AG04449 (cell line): Measurements from ENCODE around the gene SMIM38.

Experiments used
- CTCF ChIA-PET: fragments of 350-600 bp; formaldehyde crosslinking; extraction: SDS; loops from one replicate; lab custom pipeline; 2021; ENCODE audit warnings: antibody characterized with exemption; lab: Yijun Ruan, JAX
- POLR2A ChIA-PET: fragments of 400-600, 350-600 bp; formaldehyde crosslinking; extraction: SDS; loops from one replicate; lab custom pipeline; 2020; ENCODE audit warnings: antibody characterized with exemption, inconsistent platforms; lab: Yijun Ruan, JAX
- DNase-seq: peaks from one replicate; pipeline ENCODE4 v3.0.0-alpha.2; 2010; ENCODE audit warnings: low read depth, low spot score
- H3K4me3 ChIP-seq: 2 replicates; pipeline ENCODE4 v1.5.1; 2011; ENCODE audit warnings: low read depth, mild to moderate bottlenecking, control low read depth, low read length
- CTCF ChIP-seq: IDR thresholded peaks from one replicate; pipeline ENCODE4 v1.5.1; 2011; ENCODE audit warnings: mild to moderate bottlenecking, moderate library complexity, low read length, control low read depth, inconsistent platforms; ENCODE audit not compliant: insufficient read depth; ENCODE audit errors: missing control alignments

Gene SMIM38

DNA sequence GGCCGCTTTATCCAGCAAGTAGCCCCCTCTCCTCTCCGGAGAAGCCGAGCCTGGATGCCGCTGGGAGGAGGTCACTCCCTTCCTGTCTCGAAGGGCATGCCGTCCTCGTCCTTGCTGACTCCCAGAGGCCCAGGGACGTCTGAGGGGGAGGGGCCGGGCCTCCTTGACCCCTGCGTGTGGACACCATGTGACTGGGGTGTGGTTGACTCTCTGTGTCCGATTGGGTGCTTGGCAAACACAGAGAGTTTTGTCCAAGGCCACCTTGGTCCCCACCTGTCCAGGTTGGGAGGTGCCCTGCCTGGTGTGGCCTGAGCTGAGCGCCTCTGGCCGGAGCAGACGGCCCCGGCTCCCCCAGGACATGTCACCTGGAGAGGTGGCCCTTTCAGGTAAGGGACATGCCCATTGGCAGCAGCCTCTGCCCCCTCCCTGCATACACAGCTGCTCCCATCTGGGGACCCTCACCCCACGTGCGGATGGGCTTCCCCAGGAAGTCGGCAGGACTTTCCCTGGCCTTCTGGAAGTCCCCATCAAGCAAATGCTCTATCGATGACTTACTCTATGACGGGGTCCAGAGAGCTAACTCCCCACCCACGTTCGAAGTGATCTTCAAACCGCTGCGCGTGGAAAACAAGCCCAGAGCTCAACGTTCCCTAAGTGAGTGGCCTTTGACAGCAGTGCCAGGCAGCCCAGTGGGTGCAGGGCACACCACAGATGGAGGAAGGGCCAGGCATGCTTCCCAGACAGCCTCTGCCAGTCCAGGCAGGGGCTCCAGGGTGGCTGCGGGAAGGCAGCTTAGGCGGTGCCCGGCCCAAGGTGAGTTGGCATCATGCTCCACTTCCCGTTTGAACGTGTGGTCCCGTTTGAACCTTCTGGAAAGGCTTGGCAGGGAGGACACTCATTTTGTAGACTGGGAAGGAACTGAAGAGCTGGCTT lies at the start of gene SMIM38:
TSS of gene SMIM38 (plus strand) at position 634 of the 933 bp plus-strand sequence. CDS start 1,912 bp downstream, outside the sequence.
- DNase-seq = no peak
- no peak for TF ChIP-seq CTCF
- H3K4me3 ChIP-seq = no peak within 1 kb of the TSS
- POLR2A ChIA-PET = no interaction called here
- CTCF ChIA-PET = interaction anchor here (1.9 to 2.6 kb wide), 3 partner anchors 24 to 515 kb away, joined by 4 to 19 read pairs (median 6); no protein-coding TSS in a partner anchor

GRCh38 chr11:69106031-69106811 lies 49.5 kb upstream of the SMIM38 start:
- ChIA-PET POLR2A (interaction anchor here (1.6 kb wide), 1 partner anchor 538 kb away, joined by 6 read pairs; no protein-coding TSS in a partner anchor), CTCF (interaction anchor here (1.1 to 13.0 kb wide), 9 partner anchors 16 to 782 kb away, joined by 3 to 188 read pairs (median 4); partner anchors contain the start of gene LTO1)
- no peak for DNase-seq
- TF ChIP-seq CTCF = no peak
- no peak overlapping the region for H3K4me3 ChIP-seq

DNA sequence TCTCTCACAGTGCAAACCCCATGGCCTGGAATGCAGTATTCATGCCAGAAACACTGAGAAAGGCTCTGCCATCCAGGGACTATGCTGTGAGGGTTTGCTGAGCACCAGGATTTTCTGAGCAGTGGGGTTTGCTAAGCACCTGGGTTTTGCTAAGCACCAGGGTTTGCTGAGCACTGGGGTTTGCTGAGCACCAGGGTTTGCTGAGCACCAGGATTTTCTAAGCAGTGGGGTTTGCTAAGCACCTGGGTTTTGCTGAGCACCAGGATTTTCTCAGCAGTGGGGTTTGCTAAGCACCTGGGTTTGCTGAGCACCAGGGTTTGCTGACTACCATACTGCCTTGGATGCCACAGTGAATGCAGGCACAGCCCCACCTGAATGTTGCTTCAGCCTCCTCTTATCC lies 48.3 kb upstream of the SMIM38 start:
- H3K4me3 ChIP-seq = no peak overlapping the region
- ChIA-PET CTCF (interaction anchor here (0.5 to 13.0 kb wide), 6 partner anchors 16 to 567 kb away, joined by 3 to 188 read pairs (median 4); partner anchors contain the start of gene LTO1), POLR2A (no interaction called here)
- TF ChIP-seq CTCF = no peak
- no peak for DNase-seq

DNA sequence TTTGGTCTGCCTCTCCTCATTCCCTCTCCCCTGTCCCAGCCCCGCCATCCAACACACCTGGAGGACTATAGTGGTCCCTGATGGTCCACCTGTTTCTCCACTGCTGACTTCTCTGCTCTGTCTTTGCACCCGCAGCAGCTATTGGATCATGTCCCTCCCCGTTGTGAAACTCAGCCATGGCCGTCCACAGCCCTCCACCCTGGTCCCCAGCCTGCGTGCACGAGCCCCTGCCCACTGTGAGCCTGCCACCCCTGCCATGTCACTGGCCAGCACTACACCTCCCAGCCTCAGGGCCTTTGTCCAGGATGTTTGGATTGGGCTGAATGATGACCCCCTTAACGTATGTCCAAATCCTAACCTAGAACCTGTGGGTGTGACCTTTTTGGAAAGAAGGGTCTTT lies 47.7 kb upstream of the SMIM38 start:
- DNase-seq = no peak
- ChIA-PET CTCF (interaction anchor here (1.1 to 13.0 kb wide), 3 partner anchors 24 to 562 kb away, joined by 3 to 188 read pairs (median 168); no protein-coding TSS in a partner anchor), POLR2A (no interaction called here)
- TF ChIP-seq CTCF = no peak
- H3K4me3 ChIP-seq = no peak overlapping the region

- ChIA-PET CTCF (interaction anchor here (1.1 to 13.0 kb wide), 5 partner anchors 19 to 561 kb away, joined by 3 to 188 read pairs (median 4); no protein-coding TSS in a partner anchor), POLR2A (no interaction called here)
- H3K4me3 ChIP-seq = no peak overlapping the region
- TF ChIP-seq CTCF = no peak
- no peak for DNase-seq
Measured at GRCh38 chr11:69108559-69108958, 47.2 kb upstream of the SMIM38 start.
